Bronchial epithelial cell (primary cell): ENCODE measurements around the gene STAT3. TPM values are rescaled to one million over a fixed set of nuclear protein-coding genes. Genes with fewer than 3 reads are reported as not detected.
"Not testable (repeated sequence)": the region's sequence is repeated elsewhere in the genome, so short reads cannot be mapped to it uniquely, and the experiment has no call there.

ENCODE experiments used
- DNase-seq: peaks from one replicate; pipeline ENCODE4 v3.0.0-alpha.2; 2010; ENCODE audit warnings: low read depth
- FAIRE-seq: peaks from 2 replicates; lab custom pipeline; 2011; peaks lifted over from hg19 to GRCh38; lab: Jason Lieb, UNC
- H3K27me3 ChIP-seq: 2 replicates; pipeline ENCODE4 v1.5.1; 2011; ENCODE audit warnings: low read length; ENCODE audit not compliant: control insufficient read depth, insufficient read depth
- H3K36me3 ChIP-seq: 2 replicates; pipeline ENCODE4 v1.5.1; 2011; ENCODE audit warnings: low read length; ENCODE audit not compliant: control insufficient read depth, insufficient read depth
- H3K4me3 ChIP-seq: 2 replicates; pipeline ENCODE4 v1.5.1; 2011; ENCODE audit warnings: mild to moderate bottlenecking, low read depth, low read length, control low read depth
- total RNA-seq: library from RNA; depleted of rRNA; stranded (reverse); fragments of >200 nt; gene quantifications from 2 replicates; pipeline ENCODE4 v1.2.1, GENCODE V29; 2014
- TF ChIP-seq, protein P1 (sequence below): IDR thresholded peaks from 2 replicates; pipeline ENCODE4 v1.5.1; 2011; ENCODE audit warnings: mild to moderate bottlenecking, moderate library complexity, low read length, control low read depth, inconsistent platforms; ENCODE audit not compliant: insufficient read depth, severe bottlenecking

STAT3 gene
- total RNA-seq, 1 donor from 2014 or later, result 40.0 TPM

GRCh38 chr17:42372142-42372541, 16.1 kb downstream of the STAT3 start:
- Histone ChIP-seq H3K36me3 (peaks cover 3% of the 10 kb centered on the region), H3K27me3 (no peaks in the 10 kb centered on the region), H3K4me3 (no peak overlapping the region)
- TF ChIP-seq, protein P1, sequence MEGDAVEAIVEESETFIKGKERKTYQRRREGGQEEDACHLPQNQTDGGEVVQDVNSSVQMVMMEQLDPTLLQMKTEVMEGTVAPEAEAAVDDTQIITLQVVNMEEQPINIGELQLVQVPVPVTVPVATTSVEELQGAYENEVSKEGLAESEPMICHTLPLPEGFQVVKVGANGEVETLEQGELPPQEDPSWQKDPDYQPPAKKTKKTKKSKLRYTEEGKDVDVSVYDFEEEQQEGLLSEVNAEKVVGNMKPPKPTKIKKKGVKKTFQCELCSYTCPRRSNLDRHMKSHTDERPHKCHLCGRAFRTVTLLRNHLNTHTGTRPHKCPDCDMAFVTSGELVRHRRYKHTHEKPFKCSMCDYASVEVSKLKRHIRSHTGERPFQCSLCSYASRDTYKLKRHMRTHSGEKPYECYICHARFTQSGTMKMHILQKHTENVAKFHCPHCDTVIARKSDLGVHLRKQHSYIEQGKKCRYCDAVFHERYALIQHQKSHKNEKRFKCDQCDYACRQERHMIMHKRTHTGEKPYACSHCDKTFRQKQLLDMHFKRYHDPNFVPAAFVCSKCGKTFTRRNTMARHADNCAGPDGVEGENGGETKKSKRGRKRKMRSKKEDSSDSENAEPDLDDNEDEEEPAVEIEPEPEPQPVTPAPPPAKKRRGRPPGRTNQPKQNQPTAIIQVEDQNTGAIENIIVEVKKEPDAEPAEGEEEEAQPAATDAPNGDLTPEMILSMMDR, result no peak
- no peak for DNase-seq
- no peak for FAIRE-seq

- not testable (repeated sequence) for FAIRE-seq, DNase-seq, H3K36me3 ChIP-seq, H3K4me3 ChIP-seq, H3K27me3 ChIP-seq
Measured at GRCh38 chr17:42368797-42369561, 19.3 kb downstream of the STAT3 start.

- H3K4me3 ChIP-seq, DNase-seq, H3K36me3 ChIP-seq, H3K27me3 ChIP-seq, FAIRE-seq: not testable (repeated sequence)
Measured at GRCh38 chr17:42368310-42368709, 19.9 kb downstream of the STAT3 start.

DNA sequence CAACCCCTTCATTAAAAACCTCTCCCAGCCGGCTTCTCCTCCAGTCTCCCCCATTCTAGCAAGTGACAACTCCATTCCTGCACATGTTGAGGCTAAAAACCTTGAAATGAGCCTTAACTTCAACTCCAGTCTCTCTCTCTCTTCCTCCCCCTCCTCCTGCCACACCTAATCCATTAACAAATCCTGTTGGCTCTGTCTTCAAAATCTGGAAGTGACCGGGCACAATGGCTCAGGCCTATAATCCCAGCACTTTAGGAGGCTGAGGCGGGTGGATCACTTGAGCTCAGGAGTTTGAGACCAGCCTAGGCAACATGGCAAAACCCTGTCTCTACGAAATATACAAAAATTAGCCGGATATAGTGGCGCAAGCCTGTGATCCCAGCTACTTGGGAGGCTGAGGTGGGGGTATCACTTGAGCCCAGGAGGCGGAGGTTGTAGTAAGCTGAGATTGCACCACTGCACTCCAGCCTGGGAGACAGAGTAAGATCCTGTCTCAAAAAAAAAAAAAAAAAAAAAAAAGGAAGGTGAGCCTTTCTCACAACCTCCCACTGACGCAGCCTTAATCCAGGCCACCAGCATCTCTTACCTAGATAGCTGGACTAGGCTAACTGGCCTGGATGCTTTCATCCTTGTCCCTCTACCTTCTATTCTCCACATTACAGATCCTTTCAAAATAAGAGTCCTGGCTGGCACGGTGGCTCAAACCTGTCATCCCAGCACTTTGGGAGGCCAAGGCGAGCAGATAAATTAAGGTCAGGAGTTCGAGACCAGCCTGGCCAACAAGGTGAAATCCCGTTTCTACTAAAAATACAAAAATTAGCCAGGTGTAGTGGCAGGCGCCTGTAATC, 21.8 kb downstream of the STAT3 start:
- not testable (repeated sequence) for H3K4me3 ChIP-seq, H3K27me3 ChIP-seq, FAIRE-seq, DNase-seq, H3K36me3 ChIP-seq

GRCh38 chr17:42365136-42365535, 23.1 kb downstream of the STAT3 start:
- H3K4me3 ChIP-seq, result no peak overlapping the region
- TF ChIP-seq, protein P1, result no peak
- no peaks in the 10 kb centered on the region for H3K27me3 ChIP-seq
- no peaks in the 10 kb centered on the region for H3K36me3 ChIP-seq
- FAIRE-seq (no peak), DNase-seq (no peak)

GRCh38 chr17:42363767-42364585, 24.3 kb downstream of the STAT3 start:
- Histone ChIP-seq H3K4me3 (no peak overlapping the region), H3K36me3 (no peaks in the 10 kb centered on the region), H3K27me3 (no peaks in the 10 kb centered on the region)
- FAIRE-seq (no peak), DNase-seq (no peak)
- TF ChIP-seq, protein P1, result no peak

GRCh38 chr17:42363231-42363630, 25.0 kb downstream of the STAT3 start:
- DNase-seq (no peak), FAIRE-seq (no peak)
- no peak overlapping the region for H3K4me3 ChIP-seq
- no peaks in the 10 kb centered on the region for H3K36me3 ChIP-seq
- TF ChIP-seq, protein P1, result no peak
- H3K27me3 ChIP-seq, result no peaks in the 10 kb centered on the region
